Measurements from ENCODE around the gene RPE65.
"Not testable (repeated sequence)": the region's sequence is repeated elsewhere in the genome, so short reads cannot be mapped to it uniquely, and the experiment has no call there.

The RPE65 gene

GRCh38 chr1:68426594-68426993 lies 23.2 kb downstream of the RPE65 start:
- H3K4me3 ChIP-seq (ENCODE audit: low read depth, low read length), result no peak overlapping the region
- DNase-seq (ENCODE audit: low read depth), result no peak
- TF ChIP-seq MAX (IDR thresholded peaks at IDR 0.05; ENCODE audit: low read depth, low read length) (no peak), CTCF (IDR thresholded peaks at IDR 0.05; ENCODE audit: low read depth, low read length) (no peak), MYC (IDR thresholded peaks at IDR 0.05; ENCODE audit: low read depth, low read length) (no peak), POLR2A (IDR thresholded peaks at IDR 0.05; ENCODE audit: extremely low read depth, insufficient read length) (no peak)

GRCh38 chr1:68421350-68421749 lies 28.4 kb downstream of the RPE65 start:
- no peak for DNase-seq (ENCODE audit: low read depth)
- no peak for TF ChIP-seq MAX (IDR thresholded peaks at IDR 0.05; ENCODE audit: low read depth, low read length)
- no peak for TF ChIP-seq CTCF (IDR thresholded peaks at IDR 0.05; ENCODE audit: low read depth, low read length)
- TF ChIP-seq POLR2A (IDR thresholded peaks at IDR 0.05; ENCODE audit: extremely low read depth, insufficient read length), result no peak
- H3K4me3 ChIP-seq (ENCODE audit: low read depth, low read length), result no peak overlapping the region

- TF ChIP-seq MYC (IDR thresholded peaks at IDR 0.05; ENCODE audit: low read depth, low read length), result no peak
- TF ChIP-seq MAX (IDR thresholded peaks at IDR 0.05; ENCODE audit: low read depth, low read length), result no peak
- no peak for TF ChIP-seq POLR2A (IDR thresholded peaks at IDR 0.05; ENCODE audit: extremely low read depth, insufficient read length)
- no peak for TF ChIP-seq CTCF (IDR thresholded peaks at IDR 0.05; ENCODE audit: low read depth, low read length)
- DNase-seq (ENCODE audit: low read depth), result no peak
- H3K4me3 ChIP-seq (ENCODE audit: low read depth, low read length), result no peak overlapping the region
Measured at GRCh38 chr1:68409426-68409825, 40.3 kb downstream of the RPE65 start.

GRCh38 chr1:68401506-68401905 lies 48.2 kb downstream of the RPE65 start:
- H3K4me3 ChIP-seq (ENCODE audit: low read depth, low read length), result no peak overlapping the region
- DNase-seq (ENCODE audit: low read depth), result no peak
- TF ChIP-seq MYC (IDR thresholded peaks at IDR 0.05; ENCODE audit: low read depth, low read length) (no peak), CTCF (IDR thresholded peaks at IDR 0.05; ENCODE audit: low read depth, low read length) (no peak), MAX (IDR thresholded peaks at IDR 0.05; ENCODE audit: low read depth, low read length) (no peak), POLR2A (IDR thresholded peaks at IDR 0.05; ENCODE audit: extremely low read depth, insufficient read length) (no peak)

GRCh38 chr1:68395575-68395974 lies 54.2 kb downstream of the RPE65 start:
- DNase-seq (ENCODE audit: low read depth); H3K4me3 ChIP-seq (ENCODE audit: low read depth, low read length): not testable (repeated sequence)

- H3K4me3 ChIP-seq (ENCODE audit: low read depth, low read length); DNase-seq (ENCODE audit: low read depth): not testable (repeated sequence)
Measured at GRCh38 chr1:68392474-68392873, 57.3 kb downstream of the RPE65 start.

GRCh38 chr1:68385798-68386524 lies 63.8 kb downstream of the RPE65 start:
- DNase-seq (ENCODE audit: low read depth); H3K4me3 ChIP-seq (ENCODE audit: low read depth, low read length): not testable (repeated sequence)

Measured in NB4 (cell line).